ENCODE results near the gene USF2. TPM values are rescaled to one million over a fixed set of nuclear protein-coding genes. Genes with fewer than 3 reads are reported as not detected.
"Not testable (repeated sequence)": the region's sequence is repeated elsewhere in the genome, so short reads cannot be mapped to it uniquely, and the experiment has no call there.

The USF2 gene
- total RNA-seq, 1 donor from 2014 or later = 174 TPM

GRCh38 chr19:35285465-35285864 is 16.7 kb downstream of the USF2 start:
- not testable (repeated sequence) for DNase-seq (ENCODE audit: low spot score)

DNA sequence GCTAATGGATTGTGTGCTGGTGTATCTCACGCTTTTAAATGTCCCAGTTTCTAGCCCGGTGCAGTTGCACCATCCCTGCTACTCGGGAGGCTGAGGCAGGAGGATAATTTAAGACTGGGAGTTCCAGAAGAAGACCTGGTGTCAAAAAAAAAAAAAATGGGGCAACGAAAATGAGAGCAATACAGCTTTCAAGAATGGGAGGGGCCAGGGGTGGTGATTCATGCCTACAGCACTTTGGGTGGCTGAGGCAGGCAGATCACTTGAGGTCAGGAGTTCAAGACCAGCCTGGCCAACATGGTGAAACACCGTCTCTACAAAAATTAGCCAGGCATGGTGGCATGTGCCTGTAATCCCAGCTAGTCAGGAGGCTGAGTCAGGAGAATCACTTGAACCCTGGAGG is 17.3 kb downstream of the USF2 start:
- not testable (repeated sequence) for DNase-seq (ENCODE audit: low spot score)

DNA sequence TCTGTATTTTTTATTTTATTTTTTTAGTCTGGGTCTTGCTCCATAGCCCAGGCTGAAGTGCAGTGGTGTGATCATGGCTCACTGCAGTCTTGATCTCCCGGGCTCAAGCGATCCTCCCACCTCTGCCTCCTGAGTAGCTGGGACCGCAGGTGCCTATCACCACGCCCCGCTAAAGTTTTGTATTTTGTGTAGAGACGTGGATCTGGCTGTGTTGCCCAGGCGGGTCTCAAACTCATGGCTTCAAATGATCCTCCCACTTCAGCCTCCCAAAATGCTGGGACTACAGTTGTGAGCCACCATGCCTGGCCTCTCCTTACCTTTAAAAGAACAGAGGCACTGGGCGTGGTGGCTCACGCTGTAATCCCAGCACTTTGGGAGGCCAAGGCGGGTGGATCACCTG is 19.0 kb downstream of the USF2 start:
- DNase-seq (ENCODE audit: low spot score) = no peak

GRCh38 chr19:35288331-35288730 is 19.6 kb downstream of the USF2 start:
- no peak for DNase-seq (ENCODE audit: low spot score)

GRCh38 chr19:35288906-35289305 is 20.1 kb downstream of the USF2 start:
- DNase-seq (ENCODE audit: low spot score) = no peak

GRCh38 chr19:35290381-35291127 is 21.8 kb downstream of the USF2 start:
- no peak for DNase-seq (ENCODE audit: low spot score)

- no peak for DNase-seq (ENCODE audit: low spot score)
Observed at GRCh38 chr19:35291259-35291658, 22.5 kb downstream of the USF2 start.

DNA sequence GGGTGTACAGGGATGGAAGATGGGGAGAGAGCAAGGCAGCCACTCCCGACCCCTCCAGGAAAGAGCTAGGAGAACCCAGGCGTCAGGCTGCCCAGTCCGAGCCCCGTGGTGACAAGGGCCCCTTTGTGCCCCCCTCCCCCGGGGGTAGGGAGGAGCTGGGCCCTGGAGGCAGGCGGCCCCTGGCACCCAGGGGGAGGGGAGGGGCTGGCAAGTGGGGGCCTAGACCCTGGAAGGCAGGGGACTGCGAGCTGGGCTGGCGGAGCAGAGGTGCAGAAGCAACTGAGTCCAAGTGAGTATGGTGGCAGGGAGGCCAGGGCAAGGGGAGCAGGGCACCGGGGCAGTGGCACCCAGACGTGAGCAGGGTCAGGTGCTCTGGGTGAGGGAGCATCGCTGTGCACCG is 23.2 kb downstream of the USF2 start, which contains the start of gene MAG:
MAG (plus strand) TSS at position 246 of the 400 bp plus-strand sequence. CDS start 3,248 bp downstream, outside the sequence.
- no peak for DNase-seq (ENCODE audit: low spot score)

GRCh38 chr19:35292421-35293362 is 23.9 kb downstream of the USF2 start:
- DNase-seq (ENCODE audit: low spot score) = no peak

DNA sequence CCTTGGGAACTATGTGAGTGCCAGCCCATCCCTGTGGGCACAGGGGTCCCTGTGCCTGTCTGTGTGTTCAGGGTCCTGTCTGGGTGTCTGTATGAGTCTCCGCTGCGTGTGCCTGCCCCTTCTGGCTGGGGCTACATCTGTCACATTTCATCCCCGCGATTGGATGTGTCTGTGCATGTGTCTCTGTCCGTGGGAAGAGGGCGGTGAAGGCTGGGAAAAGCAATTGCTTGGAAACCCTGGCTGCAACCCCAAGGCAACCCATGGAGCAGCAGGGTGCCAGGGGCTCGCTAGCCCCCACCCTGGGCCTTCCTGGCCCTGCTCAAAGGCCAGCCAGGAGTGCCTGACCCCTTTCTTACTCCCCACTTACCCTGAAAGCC is 24.6 kb downstream of the USF2 start:
- DNase-seq (ENCODE audit: low spot score) = no peak

DNA sequence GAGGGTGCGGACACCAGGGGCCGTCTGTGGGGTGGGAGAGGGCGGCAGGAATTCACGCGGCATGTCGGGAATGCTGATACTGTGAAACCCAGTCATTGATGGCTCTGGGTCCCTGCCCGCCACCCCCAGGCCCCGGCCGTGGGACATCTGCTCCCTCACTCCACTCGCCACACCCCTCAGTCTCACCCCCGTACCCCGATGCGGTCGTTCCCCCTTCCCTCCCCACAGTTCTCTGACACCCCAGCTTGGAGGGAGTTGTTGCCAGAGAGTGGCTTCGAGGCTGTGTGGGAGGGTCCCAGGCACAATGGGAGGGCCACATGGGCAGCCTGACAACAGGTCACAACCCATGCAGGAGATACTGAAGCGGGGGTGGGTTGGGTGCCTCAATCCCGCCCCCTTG is 25.0 kb downstream of the USF2 start:
- no peak for DNase-seq (ENCODE audit: low spot score)

DNA sequence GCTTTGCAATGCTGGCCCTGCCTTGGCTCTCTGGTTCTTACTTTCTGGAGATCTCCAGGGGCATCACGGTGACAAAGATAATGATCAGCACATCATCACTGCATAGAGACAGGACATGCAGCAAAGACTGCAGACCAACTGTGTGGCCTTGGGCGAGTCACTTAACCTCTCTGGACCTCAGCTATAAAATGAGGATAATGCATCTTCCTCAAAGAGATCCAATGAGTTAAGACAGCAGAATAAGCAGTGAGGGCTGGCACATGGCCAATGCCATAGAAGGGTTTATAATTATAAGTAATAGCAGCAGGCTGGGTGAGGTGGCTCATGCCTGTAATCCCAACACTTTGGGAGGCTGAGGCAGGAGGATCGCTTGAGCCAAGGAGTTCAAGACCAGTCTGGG is 25.6 kb downstream of the USF2 start:
- DNase-seq (ENCODE audit: low spot score) = no peak

GRCh38 chr19:35294859-35295791 is 26.4 kb downstream of the USF2 start:
- no peak for DNase-seq (ENCODE audit: low spot score)

GRCh38 chr19:35295792-35296462 is 27.2 kb downstream of the USF2 start:
- DNase-seq (ENCODE audit: low spot score) = no peak

DNA sequence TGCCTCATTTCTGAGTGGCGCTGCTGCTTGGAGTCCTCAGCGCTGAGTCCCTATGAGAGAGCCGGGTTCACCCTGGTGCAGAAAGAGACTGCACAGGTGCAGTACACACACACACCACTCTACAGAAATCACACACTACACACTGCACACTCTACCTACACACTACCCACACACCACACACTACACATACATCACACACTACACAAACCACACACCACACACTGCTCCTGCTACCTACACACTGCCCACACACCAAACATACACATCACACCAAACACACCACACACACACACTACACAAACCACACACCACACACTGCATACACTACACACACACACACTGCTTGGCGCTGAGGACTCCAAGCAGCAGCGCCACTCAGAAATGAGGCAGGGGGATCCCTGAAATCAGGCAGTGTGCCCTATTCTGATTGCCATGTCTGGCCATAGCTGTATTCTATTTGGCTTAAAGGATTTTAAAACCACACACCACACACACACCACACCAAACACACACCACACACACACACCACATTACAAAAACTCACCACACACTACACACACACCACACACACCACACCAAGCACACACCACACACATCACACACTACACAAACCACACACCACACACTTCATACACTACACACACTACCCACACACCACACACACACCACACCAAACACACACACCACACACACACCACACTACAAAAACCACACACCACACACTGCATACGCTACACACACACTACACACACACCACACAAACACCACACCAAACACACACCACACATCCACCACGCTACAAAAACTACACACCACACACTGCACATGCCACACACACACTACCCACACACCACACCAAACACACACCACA is 28.1 kb downstream of the USF2 start:
- DNase-seq (ENCODE audit: low spot score) = no peak

DNA sequence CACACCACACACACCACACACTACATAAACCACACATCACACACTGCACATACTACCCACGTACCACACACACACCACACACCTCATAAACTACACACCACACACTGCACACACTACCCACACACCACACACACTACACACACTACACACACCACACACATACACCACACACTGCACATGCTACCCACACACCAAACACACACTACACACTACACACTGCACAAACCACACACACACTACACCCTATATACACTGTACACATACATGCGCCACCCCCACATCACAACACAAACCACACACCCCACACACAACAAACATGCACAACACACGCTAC is 28.7 kb downstream of the USF2 start:
- DNase-seq (ENCODE audit: low spot score) = no peak

- DNase-seq (ENCODE audit: low spot score) = no peak
Observed at GRCh38 chr19:35297922-35298321, 29.2 kb downstream of the USF2 start.

DNA sequence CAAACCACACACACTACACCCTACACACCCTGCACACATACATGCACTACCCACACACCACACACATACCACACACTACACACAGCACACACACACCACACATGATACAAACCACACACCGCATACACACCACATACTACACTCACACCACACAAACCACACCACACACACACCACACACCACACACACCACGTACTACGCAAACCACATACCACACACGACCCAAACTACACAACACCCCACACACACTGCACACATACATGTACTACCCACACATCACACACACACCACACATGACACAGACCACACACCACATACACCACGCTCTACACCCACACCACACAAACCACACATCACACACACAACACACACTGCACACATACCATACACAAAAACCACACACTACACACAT is 29.8 kb downstream of the USF2 start:
- no peak for DNase-seq (ENCODE audit: low spot score)

DNA sequence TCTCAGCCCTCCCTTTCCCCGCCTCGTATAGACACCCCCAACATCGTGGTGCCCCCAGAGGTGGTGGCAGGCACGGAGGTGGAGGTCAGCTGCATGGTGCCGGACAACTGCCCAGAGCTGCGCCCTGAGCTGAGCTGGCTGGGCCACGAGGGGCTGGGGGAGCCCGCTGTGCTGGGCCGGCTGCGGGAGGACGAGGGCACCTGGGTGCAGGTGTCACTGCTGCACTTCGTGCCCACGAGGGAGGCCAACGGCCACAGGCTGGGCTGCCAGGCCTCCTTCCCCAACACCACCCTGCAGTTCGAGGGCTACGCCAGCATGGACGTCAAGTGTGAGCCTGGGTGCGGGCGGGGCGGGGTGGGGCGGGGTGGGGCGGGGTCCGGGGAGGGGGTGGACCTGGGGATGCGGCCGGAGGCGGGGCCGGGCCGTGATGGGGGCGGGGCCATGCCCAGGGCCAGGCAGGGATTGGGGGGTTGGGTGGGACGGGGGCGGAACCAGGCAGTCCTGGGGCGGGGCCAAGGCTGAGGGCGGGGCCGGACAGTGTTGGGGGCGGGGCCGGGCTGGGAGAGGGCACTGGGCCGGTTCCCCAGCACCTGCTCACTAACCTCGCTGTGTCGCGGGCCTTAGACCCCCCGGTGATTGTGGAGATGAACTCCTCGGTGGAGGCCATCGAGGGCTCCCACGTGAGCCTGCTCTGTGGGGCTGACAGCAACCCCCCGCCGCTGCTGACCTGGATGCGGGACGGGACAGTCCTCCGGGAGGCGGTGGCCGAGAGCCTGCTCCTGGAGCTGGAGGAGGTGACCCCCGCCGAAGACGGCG is 31.0 kb downstream of the USF2 start:
- DNase-seq (ENCODE audit: low spot score) = no peak

DNA sequence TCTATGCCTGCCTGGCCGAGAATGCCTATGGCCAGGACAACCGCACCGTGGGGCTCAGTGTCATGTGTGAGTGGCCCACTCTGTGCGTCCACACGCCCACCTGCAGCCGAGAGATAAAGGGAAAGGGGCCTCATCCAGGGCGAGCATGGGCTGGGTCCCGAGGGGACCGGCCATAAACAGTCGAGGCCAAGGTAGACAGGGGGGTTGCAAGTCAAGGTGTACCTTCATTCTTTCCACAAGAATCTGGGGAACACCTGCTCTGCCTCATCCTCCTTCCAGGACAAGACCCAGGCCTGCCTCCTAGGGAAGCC is 31.5 kb downstream of the USF2 start:
- no peak for DNase-seq (ENCODE audit: low spot score)

Data from mucosa of gallbladder (tissue), 1 donor.